ENCODE measurements around the gene MITF.
A peak's percentile ranks its signal among the peaks of the same experiment; 100 is the strongest.

MITF gene

DNA sequence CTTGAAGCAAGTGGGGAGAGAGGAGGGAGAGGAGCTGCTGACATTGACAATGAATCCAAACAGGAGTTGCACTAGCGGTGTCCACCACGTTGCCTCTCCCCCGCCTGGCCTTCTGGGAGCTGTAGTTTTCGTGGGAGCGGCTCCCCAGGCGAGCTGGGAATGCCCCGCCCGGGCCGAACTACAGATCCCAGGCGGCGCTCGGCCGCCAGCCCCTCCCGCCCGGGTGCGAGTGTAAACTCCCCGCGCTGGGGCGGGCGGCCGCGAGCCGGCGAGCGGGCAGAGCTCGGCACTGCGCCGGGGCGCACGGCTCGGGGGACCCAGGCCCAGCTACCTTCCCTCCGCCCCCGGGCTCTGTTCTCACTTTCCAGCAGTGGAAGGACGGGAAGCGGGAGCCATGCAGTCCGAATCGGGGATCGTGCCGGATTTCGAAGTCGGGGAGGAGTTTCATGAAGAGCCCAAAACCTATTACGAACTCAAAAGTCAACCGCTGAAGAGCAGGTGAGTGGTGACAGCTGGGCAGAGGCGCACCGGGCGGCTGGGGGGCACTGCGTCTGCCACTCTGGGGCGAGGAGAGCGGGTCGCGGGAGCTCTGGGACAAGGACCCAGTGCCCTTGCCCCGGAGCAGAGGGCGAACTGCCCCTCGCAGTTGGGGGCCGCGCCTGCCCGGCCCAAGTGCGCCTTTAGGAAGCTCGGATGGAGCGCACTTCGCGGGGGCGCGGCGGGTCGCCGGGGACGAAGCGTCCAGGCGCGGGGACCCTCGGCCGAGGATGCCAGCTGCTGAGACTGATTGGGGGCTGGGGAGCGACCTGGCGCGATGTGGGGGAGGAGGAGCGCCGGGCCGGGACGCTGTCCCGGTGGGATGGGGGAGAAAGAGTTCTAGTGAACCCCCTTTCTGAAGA lies at the start of gene MITF:
MITF (plus strand) TSS at position 261 of the 899 bp plus-strand sequence; CDS start at position 395, 134 bp downstream.
- DNase-seq (ENCODE audit: insufficient read length, low spot score) (peak; percentile 81), FAIRE-seq (peak; percentile 96)

DNA sequence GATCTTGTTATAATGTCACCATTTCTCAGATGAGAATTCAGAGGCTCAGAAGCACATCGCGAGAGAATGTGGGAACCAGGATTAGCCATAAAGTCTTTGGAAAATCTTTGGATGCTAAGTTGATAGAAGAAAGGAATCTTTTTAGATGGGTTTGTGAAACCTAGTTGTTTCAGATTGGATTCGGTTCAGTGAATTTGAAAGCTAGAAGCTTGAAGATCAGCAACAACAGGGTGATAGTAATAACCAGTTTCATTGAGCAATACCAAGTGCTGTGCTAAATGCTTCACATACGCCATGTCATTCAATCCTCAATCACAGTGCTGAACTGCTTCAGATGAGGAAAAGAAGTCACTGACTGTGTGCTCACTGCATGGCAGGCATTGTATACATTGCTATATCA lies 47.4 kb upstream of the MITF start:
- DNase-seq (ENCODE audit: insufficient read length, low spot score) (no peak), FAIRE-seq (peak; percentile 87)

DNA sequence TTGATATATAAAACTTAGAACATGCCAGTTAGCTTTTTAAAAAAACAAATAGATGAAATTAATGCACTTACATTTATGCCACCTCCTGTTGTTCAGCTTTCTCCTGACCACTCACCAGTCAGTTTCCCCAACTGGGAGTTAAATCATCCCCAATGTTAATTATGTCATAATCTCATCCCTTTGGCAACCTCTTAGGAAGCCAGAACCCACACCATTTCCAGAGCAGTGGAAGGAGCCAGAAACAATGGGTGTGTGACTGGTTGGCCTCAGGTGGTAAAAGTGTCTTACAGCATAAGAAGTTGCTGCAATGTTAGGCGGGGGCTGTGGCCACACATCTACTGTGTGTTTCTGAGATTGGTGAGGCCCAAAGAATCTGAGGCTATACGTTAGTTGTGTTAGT lies 46.5 kb upstream of the MITF start:
- FAIRE-seq (no peak), DNase-seq (ENCODE audit: insufficient read length, low spot score) (no peak)

DNA sequence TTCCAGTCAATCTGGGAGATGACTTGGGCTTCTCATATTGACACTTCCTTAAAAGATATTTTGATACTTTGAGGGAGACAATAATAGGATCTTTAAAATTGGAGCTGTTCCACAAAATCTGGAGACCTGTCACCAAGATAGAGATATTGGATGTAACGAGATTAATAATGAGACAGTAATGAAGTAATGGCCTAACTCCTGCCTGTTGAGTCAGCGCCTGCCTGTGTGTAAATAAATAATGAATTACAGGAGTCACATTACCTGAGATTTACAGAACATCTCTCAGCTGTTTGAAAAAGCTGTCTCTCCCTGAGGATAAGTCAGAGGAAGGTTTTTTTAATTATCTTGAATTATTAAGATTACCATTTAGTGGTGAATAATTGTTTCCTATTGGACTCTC lies 43.8 kb upstream of the MITF start:
- FAIRE-seq (no peak), DNase-seq (ENCODE audit: insufficient read length, low spot score) (no peak)

DNA sequence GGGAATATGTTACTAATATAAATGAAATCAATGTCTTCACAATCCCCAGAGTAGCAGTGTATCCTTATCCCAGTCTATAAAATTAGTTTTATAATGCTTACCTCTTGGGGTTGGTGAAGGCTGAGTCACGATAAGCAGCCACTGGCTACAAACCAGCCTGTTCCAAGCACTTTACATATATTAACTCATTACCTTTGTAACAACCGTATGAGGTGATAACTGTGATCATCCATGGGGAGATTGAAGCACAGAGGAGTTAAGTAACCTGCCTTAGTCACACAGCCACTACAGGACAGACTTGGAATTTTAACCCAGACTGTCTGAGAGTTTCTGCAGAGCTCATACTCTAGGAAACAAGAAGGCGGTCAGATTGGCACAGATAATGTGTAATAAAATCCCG lies 43.3 kb upstream of the MITF start:
- no peak for FAIRE-seq
- DNase-seq (ENCODE audit: insufficient read length, low spot score), result no peak

GRCh38 chr3:69696367-69696766 lies 42.9 kb upstream of the MITF start:
- DNase-seq (ENCODE audit: insufficient read length, low spot score), result no peak
- no peak for FAIRE-seq

DNA sequence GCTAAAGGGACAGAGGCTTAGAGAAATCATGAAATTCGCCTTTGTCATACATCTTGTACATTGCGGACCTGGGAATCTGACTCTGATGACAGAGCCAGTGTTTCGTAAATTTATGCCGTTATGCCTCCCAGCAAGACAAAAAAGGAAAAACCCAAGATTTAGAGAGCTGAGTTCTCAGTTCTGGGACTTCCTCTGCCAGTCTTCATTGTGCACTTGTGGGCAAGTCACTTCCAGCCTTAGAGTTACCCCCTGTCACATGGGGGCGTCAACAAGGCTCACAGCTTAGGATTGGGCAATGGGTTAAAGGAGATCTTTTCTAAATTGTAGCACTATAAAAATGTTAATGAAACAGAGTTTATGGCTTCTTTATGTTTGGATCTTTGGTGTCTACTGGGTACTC lies 41.9 kb upstream of the MITF start:
- DNase-seq (ENCODE audit: insufficient read length, low spot score) (no peak), FAIRE-seq (no peak)

- no peak for DNase-seq (ENCODE audit: insufficient read length, low spot score)
- no peak for FAIRE-seq
Observed at GRCh38 chr3:69698728-69699127, 40.5 kb upstream of the MITF start.

DNA sequence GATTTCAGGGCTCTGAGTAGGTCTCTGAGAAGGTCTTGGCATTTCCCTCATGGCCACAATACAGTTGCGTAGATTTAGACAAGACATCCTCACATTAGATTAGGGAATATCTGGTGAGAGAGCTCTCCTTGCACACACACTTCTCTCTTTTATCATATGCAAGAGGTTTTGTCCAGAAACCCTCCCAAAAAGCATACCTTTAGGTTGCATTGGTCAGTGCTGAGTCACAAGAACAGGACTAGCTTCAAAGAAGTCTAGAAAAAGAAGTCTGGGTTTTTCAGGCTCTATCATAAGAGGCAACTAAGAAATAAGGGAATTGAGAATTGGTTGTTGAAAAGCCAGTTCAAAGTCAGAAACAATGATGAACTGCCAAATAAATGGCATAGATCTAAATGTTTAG lies 40.1 kb upstream of the MITF start:
- DNase-seq (ENCODE audit: insufficient read length, low spot score) (no peak), FAIRE-seq (no peak)

GRCh38 chr3:69700949-69701348 lies 38.3 kb upstream of the MITF start:
- FAIRE-seq, result no peak
- DNase-seq (ENCODE audit: insufficient read length, low spot score), result no peak

GRCh38 chr3:69710153-69710977 lies 28.9 kb upstream of the MITF start:
- DNase-seq (ENCODE audit: insufficient read length, low spot score) (no peak), FAIRE-seq (no peak)

- FAIRE-seq (no peak), DNase-seq (ENCODE audit: insufficient read length, low spot score) (no peak)
Observed at GRCh38 chr3:69712269-69712668, 27.0 kb upstream of the MITF start.

DNA sequence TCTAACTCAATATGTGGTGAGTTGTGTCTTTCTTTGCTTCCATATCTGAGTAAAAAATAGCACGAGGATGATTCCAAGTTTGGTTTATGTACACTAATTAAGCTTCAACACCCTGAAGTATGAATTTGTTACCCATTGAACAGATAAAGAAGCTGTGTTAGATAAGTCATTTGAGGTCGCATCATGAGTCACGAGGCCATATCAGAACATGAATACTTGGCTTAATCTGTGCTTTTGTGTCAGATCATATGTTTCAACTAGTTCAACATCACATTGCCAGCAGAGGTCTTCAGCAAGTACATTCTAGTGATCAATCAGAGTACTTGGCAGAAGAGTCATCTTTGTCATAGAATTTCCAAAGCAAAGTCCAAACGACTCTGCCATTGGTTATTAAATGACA lies 26.3 kb upstream of the MITF start:
- DNase-seq (ENCODE audit: insufficient read length, low spot score), result no peak
- peak; percentile 4 for FAIRE-seq

- FAIRE-seq (no peak), DNase-seq (ENCODE audit: insufficient read length, low spot score) (no peak)
Observed at GRCh38 chr3:69715204-69715603, 24.1 kb upstream of the MITF start.

GRCh38 chr3:69716119-69716518 lies 23.1 kb upstream of the MITF start:
- DNase-seq (ENCODE audit: insufficient read length, low spot score) (no peak), FAIRE-seq (no peak)

DNA sequence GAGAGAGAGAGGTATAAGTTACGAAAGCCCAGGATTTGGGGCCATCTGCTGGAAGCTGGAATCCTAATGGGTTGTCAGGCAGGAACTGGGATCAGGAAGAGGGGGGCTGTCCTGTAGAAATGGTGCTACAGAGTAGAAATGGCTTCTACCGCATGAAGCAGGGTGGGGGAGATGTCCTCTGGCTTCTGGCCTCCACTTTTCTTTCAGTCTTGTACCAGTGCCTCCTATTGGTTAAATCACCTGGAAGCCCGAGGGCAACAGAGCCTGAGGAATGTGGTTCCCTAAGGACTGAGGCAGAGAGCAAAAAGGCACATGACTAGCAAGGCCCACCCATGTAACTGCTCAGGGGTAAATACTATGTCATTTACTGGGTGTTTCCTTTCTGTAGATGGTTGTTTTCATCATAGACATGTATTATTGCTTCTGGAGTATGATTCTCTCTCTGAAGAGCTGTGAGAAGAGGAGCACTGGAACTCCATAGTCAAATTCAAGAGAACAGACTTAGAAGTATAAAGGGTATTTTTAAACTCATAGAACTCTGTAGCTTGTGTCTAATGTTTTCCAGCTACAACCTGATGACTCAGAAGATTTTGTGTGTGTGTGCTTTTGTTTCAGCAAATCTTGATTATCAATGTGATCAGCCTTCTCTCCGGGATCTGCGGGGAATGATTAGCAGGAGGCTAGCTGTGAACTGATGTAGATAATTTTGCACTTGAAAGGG lies 20.2 kb upstream of the MITF start:
- DNase-seq (ENCODE audit: insufficient read length, low spot score) (no peak), FAIRE-seq (no peak)

GRCh38 chr3:69719587-69720122 lies 19.6 kb upstream of the MITF start:
- DNase-seq (ENCODE audit: insufficient read length, low spot score), result no peak
- no peak for FAIRE-seq

DNA sequence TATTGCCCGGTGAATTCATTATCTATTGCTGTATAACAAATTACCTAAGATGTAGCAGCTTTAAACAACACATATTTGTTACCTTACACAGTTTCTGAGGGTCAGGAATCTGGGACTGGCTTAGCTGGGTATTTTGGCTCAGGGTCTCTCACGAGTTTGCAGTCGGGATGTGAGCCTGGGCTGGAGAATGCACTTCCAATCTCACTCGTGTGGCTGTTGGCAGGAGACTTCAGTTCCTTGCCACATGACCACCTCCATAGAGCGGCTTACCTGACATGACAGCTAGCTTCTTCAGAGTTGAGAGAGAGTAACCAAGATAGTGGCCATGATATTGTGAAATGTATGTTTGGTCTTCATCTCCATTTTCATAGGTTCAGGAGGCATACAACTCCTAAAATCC lies 18.4 kb upstream of the MITF start:
- FAIRE-seq, result no peak
- DNase-seq (ENCODE audit: insufficient read length, low spot score), result no peak

GRCh38 chr3:69723389-69723788 lies 15.9 kb upstream of the MITF start:
- DNase-seq (ENCODE audit: insufficient read length, low spot score) (no peak), FAIRE-seq (no peak)

- FAIRE-seq, result no peak
- DNase-seq (ENCODE audit: insufficient read length, low spot score), result no peak
Observed at GRCh38 chr3:69724722-69725435, 14.4 kb upstream of the MITF start.

Data from HTR-8/SVneo (cell line).